ENCODE measurements around the gene VRK2.
"Not testable (repeated sequence)": the region's sequence is repeated elsewhere in the genome, so short reads cannot be mapped to it uniquely, and the experiment has no call there.

VRK2 gene

GRCh38 chr2:58052978-58053377 is 6.4 kb downstream of the VRK2 start:
- no peak for DNase-seq (ENCODE audit: low read depth, low spot score)
- no peak overlapping the region for H3K27ac ChIP-seq

- no peak for DNase-seq (ENCODE audit: low read depth, low spot score)
- H3K27ac ChIP-seq, result no peak overlapping the region
These were observed 7.7 kb downstream of the VRK2 start for GRCh38 chr2:58054264-58054663.

- DNase-seq (ENCODE audit: low read depth, low spot score), result no peak
- H3K27ac ChIP-seq, result no peak overlapping the region
These were observed 8.6 kb downstream of the VRK2 start for GRCh38 chr2:58055033-58055786.

GRCh38 chr2:58056192-58056916 is 9.7 kb downstream of the VRK2 start:
- DNase-seq (ENCODE audit: low read depth, low spot score), result no peak
- H3K27ac ChIP-seq, result no peak overlapping the region

- no peak for DNase-seq (ENCODE audit: low read depth, low spot score)
- no peak overlapping the region for H3K27ac ChIP-seq
These were observed 11.3 kb downstream of the VRK2 start for GRCh38 chr2:58057707-58058530.

- DNase-seq (ENCODE audit: low read depth, low spot score), result no peak
- H3K27ac ChIP-seq, result peak overlapping the region; percentile 8
These were observed 17.0 kb downstream of the VRK2 start for GRCh38 chr2:58063641-58064040.

- H3K27ac ChIP-seq, result peak overlapping the region; percentile 8
- DNase-seq (ENCODE audit: low read depth, low spot score), result no peak
These were observed 17.5 kb downstream of the VRK2 start for GRCh38 chr2:58064086-58064485.

GRCh38 chr2:58065248-58065647 is 18.6 kb downstream of the VRK2 start:
- H3K27ac ChIP-seq, result no peak overlapping the region
- DNase-seq (ENCODE audit: low read depth, low spot score), result no peak

- H3K27ac ChIP-seq, result no peak overlapping the region
- DNase-seq (ENCODE audit: low read depth, low spot score), result no peak
These were observed 20.4 kb downstream of the VRK2 start for GRCh38 chr2:58067001-58067400.

- H3K27ac ChIP-seq, result no peak overlapping the region
- no peak for DNase-seq (ENCODE audit: low read depth, low spot score)
These were observed 24.2 kb downstream of the VRK2 start for GRCh38 chr2:58070765-58071164.

- DNase-seq (ENCODE audit: low read depth, low spot score), result no peak
- no peak overlapping the region for H3K27ac ChIP-seq
These were observed 25.5 kb downstream of the VRK2 start for GRCh38 chr2:58072102-58072501.

- no peak overlapping the region for H3K27ac ChIP-seq
- DNase-seq (ENCODE audit: low read depth, low spot score), result no peak
These were observed 26.4 kb downstream of the VRK2 start for GRCh38 chr2:58073008-58073407.

GRCh38 chr2:58073751-58074150 is 27.1 kb downstream of the VRK2 start:
- DNase-seq (ENCODE audit: low read depth, low spot score), result no peak
- no peak overlapping the region for H3K27ac ChIP-seq

- no peak for DNase-seq (ENCODE audit: low read depth, low spot score)
- H3K27ac ChIP-seq, result no peak overlapping the region
These were observed 34.4 kb downstream of the VRK2 start for GRCh38 chr2:58081000-58081399.

GRCh38 chr2:58089081-58089480 is 42.5 kb downstream of the VRK2 start:
- H3K27ac ChIP-seq, result no peak overlapping the region
- no peak for DNase-seq (ENCODE audit: low read depth, low spot score)

GRCh38 chr2:58092772-58093171 is 46.2 kb downstream of the VRK2 start:
- DNase-seq (ENCODE audit: low read depth, low spot score); H3K27ac ChIP-seq: not testable (repeated sequence)

GRCh38 chr2:58097025-58097424 is 50.4 kb downstream of the VRK2 start:
- H3K27ac ChIP-seq, result peak overlapping the region; percentile 88
- DNase-seq (ENCODE audit: low read depth, low spot score), result no peak

- peak overlapping the region; percentile 88 for H3K27ac ChIP-seq
- no peak for DNase-seq (ENCODE audit: low read depth, low spot score)
These were observed 51.9 kb downstream of the VRK2 start for GRCh38 chr2:58098254-58099095.

- H3K27ac ChIP-seq, result peak overlapping the region; percentile 88
- no peak for DNase-seq (ENCODE audit: low read depth, low spot score)
These were observed 52.6 kb downstream of the VRK2 start for GRCh38 chr2:58099096-58099769.
